Chondrocyte (in vitro differentiated cells): ENCODE measurements around the gene RNF151. TPM values are rescaled to one million over a fixed set of nuclear protein-coding genes. Genes with fewer than 3 reads are reported as not detected.
"Not testable (repeated sequence)": the region's sequence is repeated elsewhere in the genome, so short reads cannot be mapped to it uniquely, and the experiment has no call there.

ENCODE experiments used
- DNase-seq: peaks from one replicate; pipeline ENCODE4 v3.0.0; 2021; ENCODE audit warnings: mixed read lengths, low spot score
- H3K27ac Mint-ChIP-seq: one replicate; pipeline ENCODE4 v1.8.0; 2021; ENCODE audit warnings: mild to moderate bottlenecking, moderate library complexity, mixed read lengths; ENCODE audit not compliant: unreplicated experiment
- H3K27me3 Mint-ChIP-seq: 2 replicates; pipeline ENCODE4 v1.8.0; 2021; ENCODE audit warnings: low read depth, mixed read lengths
- H3K36me3 Mint-ChIP-seq: 2 replicates; pipeline ENCODE4 v1.8.0; 2021; ENCODE audit warnings: low read depth, mixed read lengths
- H3K4me1 Mint-ChIP-seq: 2 replicates; pipeline ENCODE4 v1.8.0; 2021; ENCODE audit warnings: low read depth, mild to moderate bottlenecking, mixed read lengths
- H3K4me3 Mint-ChIP-seq: one replicate; pipeline ENCODE4 v1.8.0; 2021; ENCODE audit warnings: mild to moderate bottlenecking, moderate library complexity, mixed read lengths; ENCODE audit not compliant: unreplicated experiment
- H3K9me3 Mint-ChIP-seq: 2 replicates; pipeline ENCODE4 v1.8.0; 2021; ENCODE audit warnings: low read depth, mixed read lengths
- CTCF ChIP-seq: fragments of 200-600 bp; sonication (generic); IDR thresholded peaks from 2 replicates; pipeline ENCODE4 v1.5.0; 2021; ENCODE audit warnings: antibody characterized with exemption, mild to moderate bottlenecking, moderate library complexity
- total RNA-seq: library from RNA; stranded (reverse); gene quantifications from 3 replicates; pipeline ENCODE4 v1.2.1, GENCODE V29; 2021

RNF151 gene
- total RNA-seq, 1 donor from 2014 or later: not detected

DNA sequence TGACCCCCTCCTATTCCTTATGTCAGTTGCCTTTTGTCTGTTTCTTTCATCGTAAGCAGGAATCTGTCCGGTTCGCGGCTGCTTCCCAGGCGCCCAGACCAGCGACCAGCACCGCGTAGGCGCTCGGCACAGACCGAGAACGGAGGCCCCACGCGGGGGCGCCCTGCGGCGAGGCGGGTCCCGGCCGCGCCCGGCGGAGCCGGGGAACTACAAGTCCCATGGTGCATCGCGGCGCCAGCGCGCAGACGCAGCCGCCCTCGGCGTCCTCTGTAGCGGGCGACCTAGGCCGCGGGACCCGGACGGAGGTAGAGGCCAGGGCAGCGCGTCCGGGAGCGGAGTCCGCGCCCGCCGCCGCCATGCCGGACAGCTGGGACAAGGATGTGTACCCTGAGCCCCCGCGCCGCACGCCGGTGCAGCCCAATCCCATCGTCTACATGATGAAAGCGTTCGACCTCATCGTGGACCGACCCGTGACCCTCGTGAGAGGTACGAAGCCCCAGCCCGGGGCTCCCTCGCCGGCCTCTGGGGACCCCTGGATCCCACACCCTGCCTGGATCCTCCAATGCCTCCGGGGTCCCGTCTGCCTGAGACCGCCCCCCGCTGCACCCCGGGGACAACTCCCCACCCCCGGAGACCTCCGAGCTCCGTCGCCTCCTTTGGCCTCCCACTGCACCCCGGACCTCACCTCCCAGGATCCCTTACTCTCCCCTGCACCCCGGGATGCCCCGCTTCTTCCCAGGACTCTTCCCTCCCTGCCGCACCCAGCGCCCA, 7.2 kb upstream of the RNF151 start, which contains the start of gene NDUFB10:
Gene NDUFB10 (plus strand): TSS at position 270 of the 771 bp plus-strand sequence. CDS start 87 bp downstream, at position 357.
- Mint-ChIP-seq H3K27ac (peak within 1 kb of the TSS; percentile 96), H3K9me3 (no peaks in the 10 kb centered on the region), H3K4me3 (peak within 1 kb of the TSS; percentile 97), H3K27me3 (no peaks in the 10 kb centered on the region), H3K4me1 (peaks cover 44% of the 10 kb centered on the region), H3K36me3 (peaks cover 15% of the 10 kb centered on the region)
- peak; percentile 85 for DNase-seq
- peak; percentile 81 for TF ChIP-seq CTCF

GRCh38 chr16:1960665-1961630, 5.7 kb upstream of the RNF151 start:
- peak overlapping the region; percentile 97 for H3K4me3 Mint-ChIP-seq
- H3K27ac Mint-ChIP-seq: peak overlapping the region; percentile 96
- DNase-seq: no peak
- peaks cover 50% of the 10 kb centered on the region for H3K4me1 Mint-ChIP-seq
- TF ChIP-seq CTCF: no peak
- peaks cover 15% of the 10 kb centered on the region for H3K36me3 Mint-ChIP-seq
- H3K27me3 Mint-ChIP-seq: no peaks in the 10 kb centered on the region
- no peaks in the 10 kb centered on the region for H3K9me3 Mint-ChIP-seq

GRCh38 chr16:1961651-1962067, 5.0 kb upstream of the RNF151 start:
- peaks cover 50% of the 10 kb centered on the region for H3K4me1 Mint-ChIP-seq
- H3K36me3 Mint-ChIP-seq: peaks cover 15% of the 10 kb centered on the region
- H3K27ac Mint-ChIP-seq: peak overlapping the region; percentile 92
- no peak overlapping the region for H3K4me3 Mint-ChIP-seq
- no peaks in the 10 kb centered on the region for H3K9me3 Mint-ChIP-seq
- no peaks in the 10 kb centered on the region for H3K27me3 Mint-ChIP-seq
- TF ChIP-seq CTCF: no peak
- no peak for DNase-seq

GRCh38 chr16:1962161-1963153, 4.2 kb upstream of the RNF151 start:
- H3K4me3 Mint-ChIP-seq: peak overlapping the region; percentile 87
- peaks cover 15% of the 10 kb centered on the region for H3K36me3 Mint-ChIP-seq
- H3K4me1 Mint-ChIP-seq: peaks cover 50% of the 10 kb centered on the region
- not testable (repeated sequence) for H3K9me3 Mint-ChIP-seq, H3K27me3 Mint-ChIP-seq, DNase-seq
- H3K27ac Mint-ChIP-seq: peak overlapping the region; percentile 92

- no peak for DNase-seq
- no peaks in the 10 kb centered on the region for H3K27me3 Mint-ChIP-seq
- H3K9me3 Mint-ChIP-seq: no peaks in the 10 kb centered on the region
- TF ChIP-seq CTCF: peak; percentile 57
- peak overlapping the region; percentile 92 for H3K27ac Mint-ChIP-seq
- peak overlapping the region; percentile 87 for H3K4me3 Mint-ChIP-seq
- H3K4me1 Mint-ChIP-seq: peaks cover 50% of the 10 kb centered on the region
- H3K36me3 Mint-ChIP-seq: peaks cover 15% of the 10 kb centered on the region
These were observed 2.7 kb upstream of the RNF151 start for GRCh38 chr16:1963806-1964505.
